HAP-1 (cell line): Measurements from ENCODE around the gene OR7G2.

Experiments
- DNase-seq, 2 experiments: peaks; one replicate each; pipeline ENCODE4 v3.0.0-alpha.2; 2016 to 2020; ENCODE audit warnings: low spot score in 2 of 2
- H3K27me3 ChIP-seq: fragments of 250-450 bp; sonication (Bioruptor Pico); 2 replicates; pipeline ENCODE4 v1.5.1; 2020; ENCODE audit warnings: low read depth, mild to moderate bottlenecking, moderate library complexity
- H3K36me3 ChIP-seq: fragments of 250-450 bp; sonication (Bioruptor Pico); replicated peaks from 2 replicates; pipeline ENCODE4 v1.5.1; 2020; ENCODE audit warnings: mild to moderate bottlenecking
- H3K4me1 ChIP-seq: fragments of 250-450 bp; sonication (Bioruptor Pico); 2 replicates; pipeline ENCODE4 v1.5.1; 2020; ENCODE audit warnings: mild to moderate bottlenecking
- H3K4me3 ChIP-seq: fragments of 250-450 bp; sonication (Bioruptor Pico); 2 replicates; pipeline ENCODE4 v1.5.1; 2020; ENCODE audit warnings: mild to moderate bottlenecking, moderate library complexity
- H3K9me3 ChIP-seq: fragments of 250-450 bp; sonication (Bioruptor Pico); 2 replicates; pipeline ENCODE4 v1.5.1; 2020; ENCODE audit warnings: mild to moderate bottlenecking, moderate library complexity
- in situ Hi-C: fragments of 300-500 bp; cut with MboI; formaldehyde crosslinking; loops from 3 replicates; pipeline ENCODE4 v1.14.3; 2020; ENCODE audit warnings: low sequenced_read_pairs, inconsistent platforms, mixed read lengths

Gene OR7G2

DNA sequence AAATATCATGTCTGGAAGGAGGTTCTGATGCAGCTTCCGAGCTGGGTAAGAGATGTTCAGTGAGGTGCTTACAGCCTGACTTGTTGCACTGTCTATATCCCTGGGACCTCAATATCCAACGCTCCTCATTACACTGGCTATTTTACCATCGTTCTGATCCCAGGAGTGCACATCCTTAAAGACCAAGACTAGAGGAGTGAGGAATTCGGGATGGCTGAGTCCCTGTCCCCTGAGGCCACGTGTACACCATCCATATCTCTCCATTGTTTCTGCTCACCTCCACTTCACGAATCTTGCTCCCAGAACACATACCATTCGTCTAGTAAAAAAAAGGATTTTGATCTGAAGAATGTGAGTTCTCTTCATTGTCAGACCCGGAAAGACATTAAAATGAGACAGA, at the start of gene OR7G2:
Gene OR7G2 (minus strand): TSS at position 101 of the 400 bp plus-strand sequence. CDS start 4,232 bp downstream, outside the sequence.
- Histone ChIP-seq H3K36me3 (no peaks in the 10 kb centered on the region), H3K9me3 (no peaks in the 10 kb centered on the region), H3K27me3 (no peaks in the 10 kb centered on the region), H3K4me3 (no peak within 1 kb of the TSS), H3K4me1 (no peaks in the 10 kb centered on the region)
- peak in 1 of 2 experiments; percentile 2 for DNase-seq
- in situ Hi-C loops: no loop called here

- no peaks in the 10 kb centered on the region for H3K27me3 ChIP-seq
- in situ Hi-C loops: no loop called here
- H3K9me3 ChIP-seq: peaks cover 8% of the 10 kb centered on the region
- peaks cover 77% of the 10 kb centered on the region for H3K36me3 ChIP-seq
- H3K4me1 ChIP-seq: no peaks in the 10 kb centered on the region
- no peak overlapping the region for H3K4me3 ChIP-seq
- DNase-seq: no peak
Measured at GRCh38 chr19:9156304-9156703, 49.0 kb upstream of the OR7G2 start.

- Histone ChIP-seq H3K27me3 (no peaks in the 10 kb centered on the region), H3K36me3 (peaks cover 69% of the 10 kb centered on the region), H3K4me3 (no peak overlapping the region), H3K4me1 (no peaks in the 10 kb centered on the region), H3K9me3 (peaks cover 9% of the 10 kb centered on the region)
- no peak for DNase-seq
- in situ Hi-C loops: no loop called here
Measured at GRCh38 chr19:9155591-9155990, 48.3 kb upstream of the OR7G2 start.

DNA sequence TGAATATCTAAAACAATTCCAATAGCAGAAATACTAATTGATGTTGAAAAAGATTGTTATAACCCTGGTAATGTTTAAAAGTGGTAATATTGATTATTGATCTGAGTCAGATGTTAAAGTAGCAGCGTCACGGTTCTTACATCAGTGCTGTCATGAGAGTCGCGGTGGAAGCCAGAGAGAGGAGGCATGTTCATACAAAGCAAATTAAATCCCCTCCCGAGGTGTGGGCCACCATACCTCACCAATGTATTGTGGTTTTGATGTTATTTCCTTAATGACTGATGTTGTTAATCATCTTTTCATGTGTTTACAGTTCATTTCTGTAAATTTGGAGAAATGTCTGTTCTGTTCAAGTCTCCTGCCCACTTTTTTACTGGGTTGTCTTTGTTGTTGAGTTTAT, 44.1 kb upstream of the OR7G2 start:
- in situ Hi-C loops: no loop called here
- H3K27me3 ChIP-seq: no peaks in the 10 kb centered on the region
- no peaks in the 10 kb centered on the region for H3K4me1 ChIP-seq
- peaks cover 15% of the 10 kb centered on the region for H3K9me3 ChIP-seq
- H3K4me3 ChIP-seq: no peak overlapping the region
- peaks cover 29% of the 10 kb centered on the region for H3K36me3 ChIP-seq
- no peak for DNase-seq

DNA sequence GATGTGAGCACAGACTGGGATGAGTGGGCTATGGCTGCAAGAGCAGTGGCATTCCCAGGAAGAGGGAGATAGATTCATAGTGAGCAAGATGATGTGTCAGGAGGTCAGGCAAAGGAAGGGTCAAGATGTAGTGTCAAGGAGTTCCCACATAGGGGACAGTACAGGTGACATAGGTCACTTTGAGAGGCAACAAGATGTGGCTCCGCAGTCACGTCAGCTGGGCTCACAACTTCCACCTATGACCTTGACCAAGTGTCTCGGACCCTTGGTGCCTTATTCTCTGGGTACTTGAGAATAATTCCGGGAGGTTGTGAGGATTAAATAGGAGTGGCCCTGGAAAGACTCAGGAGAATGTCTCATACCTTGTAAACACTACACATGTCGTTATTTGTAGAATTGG, 43.4 kb upstream of the OR7G2 start:
- H3K4me1 ChIP-seq: no peaks in the 10 kb centered on the region
- no peaks in the 10 kb centered on the region for H3K27me3 ChIP-seq
- H3K4me3 ChIP-seq: no peak overlapping the region
- peaks cover 19% of the 10 kb centered on the region for H3K9me3 ChIP-seq
- in situ Hi-C loops: no loop called here
- H3K36me3 ChIP-seq: peaks cover 23% of the 10 kb centered on the region
- DNase-seq: no peak

GRCh38 chr19:9149997-9150396, 42.7 kb upstream of the OR7G2 start:
- Histone ChIP-seq H3K9me3 (peaks cover 26% of the 10 kb centered on the region), H3K4me1 (no peaks in the 10 kb centered on the region), H3K36me3 (peaks cover 23% of the 10 kb centered on the region), H3K27me3 (no peaks in the 10 kb centered on the region), H3K4me3 (no peak overlapping the region)
- no peak for DNase-seq
- in situ Hi-C loops: no loop called here

DNA sequence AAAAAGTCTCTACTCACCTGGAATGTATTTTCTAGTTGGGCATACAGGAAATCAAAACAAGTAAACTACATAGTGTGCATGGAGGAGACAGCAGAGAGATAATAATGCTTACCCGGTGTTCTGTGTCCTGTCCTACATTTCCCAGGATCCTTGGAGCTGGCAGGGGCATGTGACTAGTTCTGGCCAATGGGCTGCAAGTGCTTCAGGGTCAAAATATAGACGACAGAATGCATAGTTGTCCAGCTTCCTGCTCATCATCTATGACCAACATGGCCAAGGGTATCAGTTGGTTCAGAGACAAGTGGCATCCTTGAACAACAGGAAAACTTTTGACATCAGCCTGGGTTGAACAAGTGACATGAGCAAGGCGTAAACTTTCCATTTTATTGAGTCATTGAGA, 41.4 kb upstream of the OR7G2 start:
- in situ Hi-C loops: no loop called here
- Histone ChIP-seq H3K36me3 (peaks cover 12% of the 10 kb centered on the region), H3K27me3 (no peaks in the 10 kb centered on the region), H3K4me3 (no peak overlapping the region), H3K4me1 (no peaks in the 10 kb centered on the region), H3K9me3 (peaks cover 32% of the 10 kb centered on the region)
- DNase-seq: no peak

DNA sequence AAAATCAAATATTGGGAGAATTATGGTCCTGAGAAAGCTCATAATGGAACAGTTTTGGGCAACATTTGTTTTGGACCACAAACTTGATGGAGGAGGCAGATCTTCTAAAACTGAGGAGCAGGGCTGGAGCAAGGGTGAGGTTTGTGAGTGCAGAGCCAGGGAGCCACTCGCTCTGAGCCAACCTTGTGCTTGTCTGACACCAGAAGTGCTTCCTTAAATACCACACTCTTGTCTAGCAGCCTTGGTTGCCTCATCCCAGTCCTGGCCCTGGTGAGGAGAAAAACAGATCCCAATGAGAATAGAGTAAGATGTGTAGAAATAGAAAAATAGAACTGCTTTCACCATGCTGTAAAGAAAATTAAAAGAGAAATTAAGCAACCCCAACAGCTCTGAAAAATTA, 39.6 kb upstream of the OR7G2 start:
- Histone ChIP-seq H3K36me3 (peaks cover 12% of the 10 kb centered on the region), H3K27me3 (no peaks in the 10 kb centered on the region), H3K4me1 (no peaks in the 10 kb centered on the region), H3K4me3 (no peak overlapping the region), H3K9me3 (peaks cover 30% of the 10 kb centered on the region)
- in situ Hi-C loops: no loop called here
- DNase-seq: no peak

DNA sequence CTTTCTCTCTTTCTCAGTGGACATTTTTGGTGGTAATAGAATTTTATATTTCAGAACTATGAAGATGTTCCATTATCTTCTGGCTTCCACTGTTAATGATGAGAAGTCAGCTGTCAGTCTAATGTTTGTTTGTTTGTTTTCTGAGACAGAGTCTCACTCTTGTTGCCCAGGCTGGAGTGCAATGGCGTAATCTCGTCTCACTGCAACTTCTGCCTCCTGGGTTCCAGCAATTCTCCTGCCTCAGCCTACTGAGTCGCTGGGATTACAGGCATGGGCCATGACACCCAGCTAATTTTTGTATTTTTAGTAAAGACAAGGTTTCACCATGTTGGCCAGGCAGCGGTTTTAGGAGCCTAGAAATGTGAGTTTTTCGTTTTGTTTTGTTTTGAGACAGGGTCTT, 37.6 kb upstream of the OR7G2 start:
- no peak for DNase-seq
- peaks cover 14% of the 10 kb centered on the region for H3K36me3 ChIP-seq
- H3K4me3 ChIP-seq: no peak overlapping the region
- H3K27me3 ChIP-seq: no peaks in the 10 kb centered on the region
- H3K4me1 ChIP-seq: peaks cover 3% of the 10 kb centered on the region
- in situ Hi-C loops: no loop called here
- H3K9me3 ChIP-seq: peaks cover 26% of the 10 kb centered on the region

DNA sequence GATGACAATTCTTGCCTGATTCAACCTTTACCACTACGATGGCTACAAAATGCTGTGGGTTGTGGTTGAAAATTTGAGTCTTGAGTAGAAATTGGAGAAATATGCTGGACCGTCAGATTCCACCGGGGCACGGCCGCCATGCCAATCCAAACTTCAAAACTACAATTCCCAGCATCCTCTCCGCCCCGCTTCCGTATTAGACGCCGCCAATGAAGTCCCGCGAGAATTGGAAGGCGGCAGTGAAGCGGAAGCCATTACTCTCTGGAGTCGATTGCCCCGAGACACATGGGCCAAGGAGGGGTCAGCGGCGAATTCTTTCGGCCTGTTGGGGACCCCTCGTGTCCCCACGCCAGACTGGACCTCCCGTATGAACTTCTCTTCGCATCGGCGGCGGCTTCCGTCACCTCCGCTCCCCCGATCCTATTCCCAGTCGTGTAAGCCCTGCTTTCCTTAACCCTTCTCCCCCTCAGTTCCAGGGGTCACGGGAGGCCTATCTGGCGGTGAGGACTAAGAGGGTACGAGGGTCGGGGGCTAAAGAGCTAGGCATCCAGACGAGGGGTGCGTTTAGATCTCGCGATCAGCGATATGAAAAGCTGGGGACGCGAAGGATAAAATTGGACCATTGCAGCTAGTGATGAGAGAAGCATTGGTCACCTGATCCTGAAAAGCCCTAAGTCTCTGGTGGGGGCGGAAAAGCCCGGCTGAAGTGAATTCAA, 33.0 kb upstream of the OR7G2 start, which contains the start of gene ZNF317:
Gene ZNF317 (plus strand): TSS at position 239 of the 716 bp plus-strand sequence. CDS start 15,620 bp downstream, outside the sequence.
- peaks cover 12% of the 10 kb centered on the region for H3K9me3 ChIP-seq
- peaks cover 7% of the 10 kb centered on the region for H3K4me1 ChIP-seq
- in situ Hi-C loops: no loop called here
- peaks cover 10% of the 10 kb centered on the region for H3K36me3 ChIP-seq
- peak within 1 kb of the TSS; percentile 95 for H3K4me3 ChIP-seq
- H3K27me3 ChIP-seq: no peaks in the 10 kb centered on the region
- DNase-seq: peak; percentile 83 to 93

DNA sequence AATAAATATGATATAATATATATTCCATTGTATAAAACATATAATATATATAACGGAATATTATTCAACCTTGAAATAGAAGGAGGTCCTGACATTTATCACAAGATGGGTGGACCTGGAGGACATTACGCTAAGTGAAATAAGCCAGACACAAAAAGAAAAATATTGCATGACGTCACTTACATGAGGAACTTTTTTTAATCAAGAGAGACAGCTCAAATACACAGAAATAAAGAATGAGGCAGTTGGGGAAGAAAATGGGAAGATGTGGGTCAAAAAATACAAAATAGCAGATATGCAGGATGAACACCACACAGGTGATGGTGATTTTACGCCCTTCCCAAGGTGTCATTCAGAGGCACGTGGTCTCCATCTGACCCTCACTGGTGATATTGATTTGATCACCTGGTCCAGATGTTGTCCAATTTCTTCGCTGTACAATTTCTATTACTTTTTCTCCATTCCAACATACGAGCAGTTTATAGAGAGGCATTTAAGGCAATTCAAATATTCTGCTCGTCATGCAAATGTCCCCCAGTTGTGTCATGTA, 32.4 kb upstream of the OR7G2 start:
- Histone ChIP-seq H3K27me3 (no peaks in the 10 kb centered on the region), H3K9me3 (peaks cover 7% of the 10 kb centered on the region), H3K4me1 (peaks cover 7% of the 10 kb centered on the region), H3K4me3 (peak overlapping the region; percentile 95), H3K36me3 (peaks cover 7% of the 10 kb centered on the region)
- no peak for DNase-seq
- in situ Hi-C loops: no loop called here

- H3K27me3 ChIP-seq: no peaks in the 10 kb centered on the region
- in situ Hi-C loops: no loop called here
- no peak for DNase-seq
Measured at GRCh38 chr19:9132422-9132821, 25.1 kb upstream of the OR7G2 start.

GRCh38 chr19:9130965-9131364, 23.7 kb upstream of the OR7G2 start:
- in situ Hi-C loops: no loop called here
- Histone ChIP-seq H3K9me3 (no peaks in the 10 kb centered on the region), H3K4me1 (no peaks in the 10 kb centered on the region), H3K36me3 (no peaks in the 10 kb centered on the region), H3K27me3 (no peaks in the 10 kb centered on the region), H3K4me3 (no peak overlapping the region)
- no peak for DNase-seq

More at GRCh38 chr19:9132422-9132821, 25.1 kb upstream of the OR7G2 start:
- H3K4me1 ChIP-seq: no peaks in the 10 kb centered on the region
- H3K4me3 ChIP-seq: no peak overlapping the region
- no peaks in the 10 kb centered on the region for H3K9me3 ChIP-seq
- H3K36me3 ChIP-seq: no peaks in the 10 kb centered on the region

DNA sequence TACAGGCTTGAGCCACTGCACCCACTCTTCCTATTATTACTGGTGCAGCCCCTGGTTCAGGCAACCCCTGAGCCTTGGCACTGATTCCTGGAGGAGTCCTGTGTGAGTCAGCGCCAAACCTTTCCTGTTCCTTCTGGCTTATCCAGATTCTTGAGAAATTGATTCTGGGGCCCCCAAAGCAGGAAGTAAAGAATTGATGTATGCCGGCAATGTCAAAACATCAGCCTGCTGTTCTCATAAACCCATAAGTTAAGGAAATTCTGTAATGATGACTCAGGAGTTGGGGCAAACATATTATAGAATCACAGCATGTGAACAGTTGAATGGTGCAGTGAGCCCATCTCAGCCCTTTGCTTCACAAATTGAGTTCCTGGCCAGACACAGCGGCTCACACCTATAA, 20.9 kb upstream of the OR7G2 start:
- no peaks in the 10 kb centered on the region for H3K27me3 ChIP-seq
- no peaks in the 10 kb centered on the region for H3K9me3 ChIP-seq
- H3K4me1 ChIP-seq: no peaks in the 10 kb centered on the region
- no peak overlapping the region for H3K4me3 ChIP-seq
- H3K36me3 ChIP-seq: no peaks in the 10 kb centered on the region
- in situ Hi-C loops: no loop called here
- DNase-seq: no peak
